ENCODE measurements around the gene ANKFN1.

- TF ChIP-seq CTCF (IDR thresholded peaks at IDR 0.05; ENCODE audit: low read depth, low read length, poor library complexity, severe bottlenecking) (no peak), EZH2phosphoT487 (IDR thresholded peaks at IDR 0.05; ENCODE audit: borderline replicate concordance, low read length) (no peak)
Measured at GRCh38 chr17:56130026-56130425, 23.2 kb upstream of the ANKFN1 start.

Data from DOHH2 (cell line).